Amniotic stem cell (primary cell): ENCODE data around the gene MAX.
"Not testable (repeated sequence)": the region's sequence is repeated elsewhere in the genome, so short reads cannot be mapped to it uniquely, and the experiment has no call there.

Experiments
- DNase-seq: peaks from one replicate; lab custom pipeline; 2025; lab: John Stamatoyannopoulos, UW

MAX gene

DNA sequence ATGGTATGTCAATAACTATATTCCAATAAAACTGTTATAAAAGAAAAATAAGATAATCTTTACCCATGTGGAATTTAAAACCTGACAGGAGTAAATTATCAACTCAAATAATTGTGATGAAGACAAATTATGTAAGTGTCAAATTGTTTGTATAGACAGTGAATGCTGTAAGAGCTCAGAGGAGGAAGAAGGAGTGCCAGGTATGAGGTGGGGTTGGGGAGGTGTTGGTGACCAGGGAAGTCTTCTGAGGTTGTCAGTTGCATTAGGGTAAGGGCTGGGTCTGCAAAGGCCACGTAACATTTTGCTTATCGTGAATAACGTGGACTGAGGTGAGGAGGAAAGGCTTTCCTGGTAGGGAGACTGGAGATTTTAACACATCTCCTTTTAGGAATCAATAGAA is 2.5 kb upstream of the MAX start:
- DNase-seq = no peak

- no peak for DNase-seq
These were observed 938 bp upstream of the MAX start for GRCh38 chr14:65103150-65103760.

- DNase-seq = no peak
These were observed 481 bp downstream of the MAX start for GRCh38 chr14:65101631-65102440.

- DNase-seq = no peak
These were observed 1.3 kb downstream of the MAX start for GRCh38 chr14:65100922-65101541.

GRCh38 chr14:65098586-65098985 is 3.7 kb downstream of the MAX start:
- DNase-seq = no peak

GRCh38 chr14:65096323-65097089 is 5.8 kb downstream of the MAX start:
- DNase-seq = no peak

- no peak for DNase-seq
These were observed 6.6 kb downstream of the MAX start for GRCh38 chr14:65095633-65096205.

DNA sequence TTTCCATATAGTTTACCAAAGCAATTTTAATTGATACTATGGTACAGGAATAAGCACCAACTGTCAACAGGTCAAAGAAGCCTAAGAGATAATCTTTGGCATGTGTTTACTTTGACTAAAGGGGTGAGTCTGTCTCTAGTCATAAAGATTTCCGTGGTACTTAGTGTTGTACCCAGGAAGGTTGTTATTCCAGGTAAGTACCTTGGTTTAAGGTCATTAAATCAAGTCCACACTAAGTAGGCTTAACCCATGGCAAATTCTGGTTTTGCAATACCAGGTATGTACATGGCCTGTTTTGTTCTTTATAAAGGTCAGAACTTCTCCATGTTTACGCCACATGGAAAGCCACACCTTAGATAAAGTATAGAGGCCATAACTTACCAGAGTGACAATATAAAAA is 10.0 kb downstream of the MAX start:
- no peak for DNase-seq

- DNase-seq = not testable (repeated sequence)
These were observed 14.5 kb downstream of the MAX start for GRCh38 chr14:65087835-65088234.

GRCh38 chr14:65086686-65087085 is 15.6 kb downstream of the MAX start:
- DNase-seq = not testable (repeated sequence)

- no peak for DNase-seq
These were observed 17.5 kb downstream of the MAX start for GRCh38 chr14:65084554-65085505.

GRCh38 chr14:65082930-65083329 is 19.4 kb downstream of the MAX start:
- no peak for DNase-seq

DNA sequence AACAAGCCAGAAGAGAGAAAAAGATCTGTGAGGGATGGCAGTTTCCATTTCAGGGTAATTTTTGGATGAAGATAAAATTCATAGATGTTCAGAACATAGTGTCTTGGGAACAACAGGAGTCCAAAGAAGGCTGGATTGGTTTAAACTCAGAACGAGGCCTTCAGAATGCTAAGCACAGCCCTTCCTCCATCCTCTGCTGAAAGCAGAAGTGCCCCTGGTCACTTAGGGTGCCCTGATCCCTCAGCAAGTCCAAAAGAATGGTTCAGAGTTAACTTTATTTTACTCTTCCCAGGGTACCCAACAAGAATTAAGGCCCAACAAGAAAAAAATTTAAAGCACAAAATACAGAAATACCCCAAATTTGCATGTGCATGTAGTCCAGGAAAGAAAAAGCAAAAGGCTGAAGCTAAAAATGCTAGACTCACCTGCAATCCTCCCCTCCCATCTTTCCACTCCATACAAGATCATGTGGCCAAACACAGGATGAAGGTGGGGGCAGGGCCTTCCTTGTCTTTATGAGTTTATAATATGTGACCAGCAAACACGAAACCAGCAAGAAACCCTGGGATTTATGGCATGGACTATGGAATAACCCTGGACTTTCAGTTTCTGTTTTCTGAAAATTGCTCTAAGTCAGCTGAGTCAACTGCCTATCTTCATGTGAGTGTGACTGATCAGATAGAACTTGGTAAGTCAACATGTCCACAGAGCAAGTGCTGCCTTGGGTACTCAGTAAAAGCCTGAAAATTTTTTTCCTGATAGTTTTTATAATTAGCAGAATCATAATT is 21.2 kb downstream of the MAX start:
- no peak for DNase-seq

GRCh38 chr14:65079768-65080167 is 22.5 kb downstream of the MAX start:
- no peak for DNase-seq

DNA sequence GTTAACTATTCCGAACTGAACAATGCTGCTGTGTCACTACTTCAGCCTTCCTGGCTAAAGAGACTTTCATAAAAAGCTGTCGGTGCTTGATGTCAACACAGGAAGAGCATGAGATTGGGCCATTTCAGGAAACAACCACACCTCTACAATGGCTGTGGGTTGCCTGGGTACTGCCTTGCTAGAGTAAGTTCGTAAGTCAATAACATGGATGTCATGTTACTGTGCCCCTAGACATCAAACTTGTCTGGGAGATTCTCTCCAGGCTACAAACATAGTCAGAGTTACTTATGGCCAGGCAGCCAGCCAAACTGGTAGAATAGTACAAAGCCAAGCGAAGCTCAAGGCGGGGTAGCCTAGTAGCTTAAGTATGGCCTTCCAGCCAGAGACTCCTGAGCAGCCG is 23.1 kb downstream of the MAX start:
- no peak for DNase-seq

GRCh38 chr14:65077318-65077717 is 25.0 kb downstream of the MAX start:
- DNase-seq = no peak

DNA sequence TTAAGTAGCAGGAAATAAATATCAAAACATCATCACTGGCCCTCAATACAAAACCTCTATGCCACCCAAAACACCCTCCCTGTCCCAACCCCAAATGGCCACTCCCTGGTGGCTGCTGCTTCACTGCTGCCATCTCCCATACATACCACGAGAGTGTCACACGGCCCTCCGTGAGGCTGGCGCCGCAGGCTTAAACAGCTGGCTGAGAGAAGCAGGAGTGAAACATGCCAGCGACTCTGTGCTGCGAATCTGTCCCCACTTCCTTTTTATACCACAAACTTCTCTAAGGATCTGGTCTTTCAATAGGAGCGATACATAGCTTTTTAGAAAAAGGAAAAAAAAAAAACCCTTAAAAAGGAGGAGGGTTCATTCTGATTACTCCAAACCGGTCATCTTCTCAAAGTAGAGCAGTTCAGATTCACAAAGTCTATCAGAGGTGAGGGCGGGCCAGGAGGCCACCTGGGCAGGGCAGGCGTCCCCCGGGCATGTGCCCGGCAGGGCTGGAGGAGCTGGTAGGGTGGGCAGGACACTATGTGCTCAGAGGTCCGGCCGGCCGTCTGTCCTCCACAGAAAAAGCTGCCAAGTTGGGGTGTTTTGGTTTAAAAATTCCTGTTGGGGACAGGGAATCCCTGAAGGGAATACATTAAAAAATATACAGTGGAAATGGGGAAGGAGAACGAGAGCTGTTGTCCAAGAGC is 26.5 kb downstream of the MAX start:
- DNase-seq = no peak

DNA sequence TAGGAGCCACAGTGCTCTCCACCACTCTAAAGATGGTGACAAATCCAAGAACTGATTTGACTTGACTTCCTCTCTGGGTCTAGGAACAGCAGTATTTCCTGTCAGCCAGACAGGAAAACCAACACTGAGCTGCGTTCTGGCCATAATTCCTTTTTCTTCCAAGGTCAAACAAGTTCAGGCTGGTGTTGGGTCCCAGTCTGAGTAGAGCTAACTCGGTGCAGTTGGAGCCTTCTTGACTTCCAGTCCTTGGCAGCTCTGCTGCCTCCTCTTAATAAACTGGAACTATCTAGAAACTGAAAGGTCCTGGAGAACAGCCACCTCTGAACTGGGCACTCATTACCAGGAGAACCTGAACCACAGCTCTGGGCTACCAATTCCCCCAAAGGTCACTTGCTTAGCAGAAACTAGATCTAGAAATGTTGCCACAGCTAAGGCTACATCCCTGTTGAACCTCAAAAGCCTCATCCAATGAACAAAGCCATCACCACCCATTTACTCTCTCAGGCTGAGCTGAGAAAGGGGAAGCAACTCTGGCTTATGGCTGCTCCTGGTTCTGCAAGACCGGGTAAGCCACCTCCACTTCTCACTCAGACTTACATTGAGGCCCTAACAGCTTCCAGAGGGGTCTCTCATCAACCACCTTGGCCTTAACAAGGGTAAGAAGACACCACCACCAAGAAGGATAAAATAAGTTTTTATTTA is 27.7 kb downstream of the MAX start:
- no peak for DNase-seq
